HL-60 (cell line): ENCODE results near the gene ARHGAP40.

Experiments used
- DNase-seq, 2 experiments: peaks; one replicate each; pipeline ENCODE4 v3.0.0-alpha.2; 2010 to 2020; ENCODE audit warnings: low read depth in 1 of 2, low spot score in 1 of 2
- H3K27ac ChIP-seq: fragments of 250-450 bp; sonication (Bioruptor Pico); replicated peaks from 2 replicates; pipeline ENCODE4 v1.5.1; 2020; ENCODE audit warnings: mild to moderate bottlenecking, moderate library complexity
- H3K27me3 ChIP-seq: fragments of 250-450 bp; sonication (Bioruptor Pico); 2 replicates; pipeline ENCODE4 v1.5.1; 2021; ENCODE audit warnings: mild to moderate bottlenecking, moderate library complexity; ENCODE audit not compliant: insufficient read depth, poor library complexity, severe bottlenecking
- H3K4me3 ChIP-seq: replicated peaks from 2 replicates; pipeline ENCODE4 v1.5.1; 2011; ENCODE audit warnings: mild to moderate bottlenecking, control low read depth, low read length; ENCODE audit not compliant: insufficient read depth
- GABPA ChIP-seq: IDR thresholded peaks from 2 replicates; pipeline ENCODE4 v1.6.1; 2012; ENCODE audit warnings: low read depth
- POLR2AphosphoS5 ChIP-seq: IDR thresholded peaks from 2 replicates; pipeline ENCODE4 v1.6.1; 2012; ENCODE audit warnings: low read depth
- SPI1 ChIP-seq: IDR thresholded peaks from 2 replicates; pipeline ENCODE4 v1.6.1; 2012; ENCODE audit warnings: low read depth, mild to moderate bottlenecking, borderline replicate concordance
- TF ChIP-seq, protein P1 (sequence below): IDR thresholded peaks from one replicate; pipeline ENCODE4 v1.5.1; 2011; ENCODE audit warnings: low read length, control low read depth, inconsistent platforms; ENCODE audit not compliant: insufficient read depth
- TF ChIP-seq, protein P2 (sequence below): IDR thresholded peaks from 2 replicates; pipeline ENCODE4 v1.6.1; 2012; ENCODE audit warnings: low read depth; ENCODE audit not compliant: insufficient replicate concordance

ARHGAP40 gene

DNA sequence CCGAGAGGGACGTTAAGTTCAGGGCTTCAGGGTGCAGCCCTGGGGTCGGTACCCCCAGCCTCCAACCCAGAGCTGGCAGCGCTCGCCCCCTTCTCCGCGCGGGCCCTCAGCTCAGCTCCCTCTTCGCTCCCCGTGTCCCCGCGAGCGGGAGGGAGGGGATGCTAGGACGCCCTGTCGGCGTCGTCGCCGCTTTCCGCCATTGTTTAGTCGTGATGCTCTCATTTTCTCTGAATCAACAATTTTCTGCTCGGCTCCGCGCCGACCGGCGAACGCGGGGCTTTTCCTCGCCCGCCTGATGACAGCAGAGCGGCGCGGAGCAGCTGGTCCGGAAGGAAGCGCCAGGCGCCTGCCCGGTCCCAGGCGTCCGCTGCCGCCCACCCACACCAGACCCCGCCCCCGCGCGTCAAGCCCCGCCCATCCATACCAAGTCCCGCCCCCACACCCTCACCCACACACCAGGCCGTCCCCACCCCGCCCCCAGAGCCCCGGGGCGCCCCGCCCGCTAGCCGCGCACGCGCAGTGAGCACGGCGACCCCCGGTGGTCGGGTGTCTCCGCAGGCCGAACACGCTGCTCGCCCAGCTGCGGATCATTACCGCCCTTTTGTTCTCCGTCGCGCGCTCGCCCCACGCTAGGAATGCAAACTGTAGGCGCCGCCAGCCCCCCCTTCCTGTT lies 72.6 kb downstream of the ARHGAP40 start:
- Histone ChIP-seq H3K27me3 (peaks cover 15% of the 10 kb centered on the region), H3K4me3 (peak overlapping the region; percentile 39), H3K27ac (no peak overlapping the region)
- peak in 1 of 2 experiments; percentile 22 for DNase-seq
- TF ChIP-seq GABPA (no peak), POLR2AphosphoS5 (no peak), SPI1 (no peak)
- TF ChIP-seq, protein P1, sequence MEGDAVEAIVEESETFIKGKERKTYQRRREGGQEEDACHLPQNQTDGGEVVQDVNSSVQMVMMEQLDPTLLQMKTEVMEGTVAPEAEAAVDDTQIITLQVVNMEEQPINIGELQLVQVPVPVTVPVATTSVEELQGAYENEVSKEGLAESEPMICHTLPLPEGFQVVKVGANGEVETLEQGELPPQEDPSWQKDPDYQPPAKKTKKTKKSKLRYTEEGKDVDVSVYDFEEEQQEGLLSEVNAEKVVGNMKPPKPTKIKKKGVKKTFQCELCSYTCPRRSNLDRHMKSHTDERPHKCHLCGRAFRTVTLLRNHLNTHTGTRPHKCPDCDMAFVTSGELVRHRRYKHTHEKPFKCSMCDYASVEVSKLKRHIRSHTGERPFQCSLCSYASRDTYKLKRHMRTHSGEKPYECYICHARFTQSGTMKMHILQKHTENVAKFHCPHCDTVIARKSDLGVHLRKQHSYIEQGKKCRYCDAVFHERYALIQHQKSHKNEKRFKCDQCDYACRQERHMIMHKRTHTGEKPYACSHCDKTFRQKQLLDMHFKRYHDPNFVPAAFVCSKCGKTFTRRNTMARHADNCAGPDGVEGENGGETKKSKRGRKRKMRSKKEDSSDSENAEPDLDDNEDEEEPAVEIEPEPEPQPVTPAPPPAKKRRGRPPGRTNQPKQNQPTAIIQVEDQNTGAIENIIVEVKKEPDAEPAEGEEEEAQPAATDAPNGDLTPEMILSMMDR: no peak
- TF ChIP-seq, protein P2, sequence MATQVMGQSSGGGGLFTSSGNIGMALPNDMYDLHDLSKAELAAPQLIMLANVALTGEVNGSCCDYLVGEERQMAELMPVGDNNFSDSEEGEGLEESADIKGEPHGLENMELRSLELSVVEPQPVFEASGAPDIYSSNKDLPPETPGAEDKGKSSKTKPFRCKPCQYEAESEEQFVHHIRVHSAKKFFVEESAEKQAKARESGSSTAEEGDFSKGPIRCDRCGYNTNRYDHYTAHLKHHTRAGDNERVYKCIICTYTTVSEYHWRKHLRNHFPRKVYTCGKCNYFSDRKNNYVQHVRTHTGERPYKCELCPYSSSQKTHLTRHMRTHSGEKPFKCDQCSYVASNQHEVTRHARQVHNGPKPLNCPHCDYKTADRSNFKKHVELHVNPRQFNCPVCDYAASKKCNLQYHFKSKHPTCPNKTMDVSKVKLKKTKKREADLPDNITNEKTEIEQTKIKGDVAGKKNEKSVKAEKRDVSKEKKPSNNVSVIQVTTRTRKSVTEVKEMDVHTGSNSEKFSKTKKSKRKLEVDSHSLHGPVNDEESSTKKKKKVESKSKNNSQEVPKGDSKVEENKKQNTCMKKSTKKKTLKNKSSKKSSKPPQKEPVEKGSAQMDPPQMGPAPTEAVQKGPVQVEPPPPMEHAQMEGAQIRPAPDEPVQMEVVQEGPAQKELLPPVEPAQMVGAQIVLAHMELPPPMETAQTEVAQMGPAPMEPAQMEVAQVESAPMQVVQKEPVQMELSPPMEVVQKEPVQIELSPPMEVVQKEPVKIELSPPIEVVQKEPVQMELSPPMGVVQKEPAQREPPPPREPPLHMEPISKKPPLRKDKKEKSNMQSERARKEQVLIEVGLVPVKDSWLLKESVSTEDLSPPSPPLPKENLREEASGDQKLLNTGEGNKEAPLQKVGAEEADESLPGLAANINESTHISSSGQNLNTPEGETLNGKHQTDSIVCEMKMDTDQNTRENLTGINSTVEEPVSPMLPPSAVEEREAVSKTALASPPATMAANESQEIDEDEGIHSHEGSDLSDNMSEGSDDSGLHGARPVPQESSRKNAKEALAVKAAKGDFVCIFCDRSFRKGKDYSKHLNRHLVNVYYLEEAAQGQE: no peak

DNA sequence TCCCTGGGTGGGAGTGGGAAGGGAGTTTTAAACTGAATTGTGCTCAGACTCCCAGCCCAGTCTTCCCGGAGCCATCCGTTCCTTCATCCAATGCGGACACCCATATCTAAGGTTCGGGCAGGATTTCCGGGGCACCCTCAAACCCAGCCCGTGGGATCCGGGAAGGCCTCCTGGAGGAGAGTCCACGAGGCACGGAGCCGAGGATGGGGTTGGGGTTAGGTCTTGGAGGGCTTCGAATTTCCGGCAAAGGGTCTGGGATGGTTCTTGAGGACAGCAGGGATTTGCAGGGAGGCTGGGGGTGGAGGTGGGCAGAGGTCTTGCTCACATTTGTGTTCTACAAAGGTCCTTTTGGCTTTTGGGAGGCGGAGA lies 73.1 kb downstream of the ARHGAP40 start:
- no peak for DNase-seq
- no peak for TF ChIP-seq SPI1
- TF ChIP-seq, protein P1: no peak
- no peak for TF ChIP-seq POLR2AphosphoS5
- TF ChIP-seq, protein P2: no peak
- no peak for TF ChIP-seq GABPA
- H3K27me3 ChIP-seq: peaks cover 15% of the 10 kb centered on the region
- no peak overlapping the region for H3K27ac ChIP-seq
- no peak overlapping the region for H3K4me3 ChIP-seq

DNA sequence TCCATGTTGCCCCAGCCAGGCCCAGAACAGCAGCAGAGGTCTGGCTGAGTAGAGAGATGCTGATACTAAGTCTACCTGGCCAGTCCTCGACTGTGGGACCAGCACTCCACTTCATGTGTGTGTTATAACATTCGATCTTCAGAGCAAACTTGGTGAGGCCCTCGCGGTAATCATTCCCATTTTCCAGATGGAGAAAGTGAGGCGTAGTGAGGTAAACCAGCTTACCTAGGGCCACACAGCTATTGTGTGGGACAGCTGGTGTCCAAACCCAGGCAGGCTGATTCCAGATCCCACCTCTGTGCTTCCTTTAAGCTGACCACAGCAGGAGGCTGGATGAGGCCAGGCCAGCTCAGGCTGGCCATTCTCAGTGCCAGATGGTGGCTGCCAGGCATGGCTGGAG lies 75.0 kb downstream of the ARHGAP40 start:
- Histone ChIP-seq H3K27ac (no peak overlapping the region), H3K27me3 (peaks cover 15% of the 10 kb centered on the region), H3K4me3 (no peak overlapping the region)
- TF ChIP-seq, protein P2: no peak
- no peak for TF ChIP-seq POLR2AphosphoS5
- TF ChIP-seq, protein P1: no peak
- no peak for TF ChIP-seq GABPA
- TF ChIP-seq SPI1: no peak
- no peak for DNase-seq
